ENCODE measurements around the gene PHLDB3. TPM values are rescaled to one million over a fixed set of nuclear protein-coding genes. Genes with fewer than 3 reads are reported as not detected.

PHLDB3 gene
- total RNA-seq, 1 experiment from 2014 or later, result 33.1 TPM

- Mint-ChIP-seq H3K36me3 (ENCODE audit: insufficient read depth, unreplicated experiment) (peaks cover 28% of the 10 kb centered on the region), H3K27ac (ENCODE audit: unreplicated experiment) (no peak overlapping the region), H3K9me3 (ENCODE audit: unreplicated experiment) (no peaks in the 10 kb centered on the region), H3K4me1 (ENCODE audit: low read depth, unreplicated experiment) (no peaks in the 10 kb centered on the region), H3K27me3 (ENCODE audit: insufficient read depth, unreplicated experiment) (no peaks in the 10 kb centered on the region), H3K4me3 (ENCODE audit: unreplicated experiment) (no peak overlapping the region)
- Histone ChIP-seq H3K9me3 (no peaks in the 10 kb centered on the region), H3K27me3 (replicated peaks; ENCODE audit: control insufficient read depth, insufficient read depth, low read length) (no peaks in the 10 kb centered on the region), H3K4me1 (no peaks in the 10 kb centered on the region), H3K4me3 (ENCODE audit: low read depth, low read length) (no peak overlapping the region), H3K36me3 (ENCODE audit: control insufficient read depth, insufficient read depth, low read length) (peaks cover 2% of the 10 kb centered on the region; the same call in 1 of the 2 replicates)
- no peak for DNase-seq
- BruUV-seq (replicated peaks), result no TSS peak
- ChIA-PET CTCF (no interaction called here), POLR2A (no interaction called here)
- intact Hi-C loops (cut with micrococcal nuclease; ENCODE audit: unreplicated experiment), result no loop called here
- no peak for TF ChIP-seq CTCF (IDR thresholded peaks at IDR 0.05; ENCODE audit: insufficient read depth in 1 of 2, low read depth in 1 of 2, low read length in 1 of 2, severe bottlenecking in 1 of 2, unreplicated experiment in 1 of 2)
Measured at GRCh38 chr19:43546581-43546980, 42.0 kb upstream of the PHLDB3 start.

- peaks cover 2% of the 10 kb centered on the region; the same call in 1 of the 2 replicates for H3K36me3 ChIP-seq (ENCODE audit: control insufficient read depth, insufficient read depth, low read length)
- DNase-seq, result no peak
- H3K4me3 Mint-ChIP-seq (ENCODE audit: unreplicated experiment), result no peak overlapping the region
- H3K4me1 Mint-ChIP-seq (ENCODE audit: low read depth, unreplicated experiment), result no peaks in the 10 kb centered on the region
- H3K9me3 Mint-ChIP-seq (ENCODE audit: unreplicated experiment), result no peaks in the 10 kb centered on the region
- no peak overlapping the region for H3K27ac Mint-ChIP-seq (ENCODE audit: unreplicated experiment)
- H3K9me3 ChIP-seq, result no peaks in the 10 kb centered on the region
- intact Hi-C loops (cut with micrococcal nuclease; ENCODE audit: unreplicated experiment), result no loop called here
- H3K4me1 ChIP-seq, result no peaks in the 10 kb centered on the region
- no peaks in the 10 kb centered on the region for H3K27me3 ChIP-seq (replicated peaks; ENCODE audit: control insufficient read depth, insufficient read depth, low read length)
- BruUV-seq (replicated peaks), result no TSS peak
- POLR2A ChIA-PET, result no interaction called here
- CTCF ChIA-PET, result no interaction called here
- TF ChIP-seq CTCF (IDR thresholded peaks at IDR 0.05; ENCODE audit: insufficient read depth in 1 of 2, low read depth in 1 of 2, low read length in 1 of 2, severe bottlenecking in 1 of 2, unreplicated experiment in 1 of 2), result no peak
- no peak overlapping the region for H3K4me3 ChIP-seq (ENCODE audit: low read depth, low read length)
- no peaks in the 10 kb centered on the region for H3K27me3 Mint-ChIP-seq (ENCODE audit: insufficient read depth, unreplicated experiment)
- peaks cover 28% of the 10 kb centered on the region for H3K36me3 Mint-ChIP-seq (ENCODE audit: insufficient read depth, unreplicated experiment)
Measured at GRCh38 chr19:43545981-43546380, 41.4 kb upstream of the PHLDB3 start.

- no peaks in the 10 kb centered on the region for H3K4me1 ChIP-seq
- no peaks in the 10 kb centered on the region for H3K9me3 ChIP-seq
- CTCF ChIA-PET, result no interaction called here
- Mint-ChIP-seq H3K4me3 (ENCODE audit: unreplicated experiment) (no peak overlapping the region), H3K27me3 (ENCODE audit: insufficient read depth, unreplicated experiment) (no peaks in the 10 kb centered on the region), H3K27ac (ENCODE audit: unreplicated experiment) (no peak overlapping the region), H3K4me1 (ENCODE audit: low read depth, unreplicated experiment) (no peaks in the 10 kb centered on the region), H3K9me3 (ENCODE audit: unreplicated experiment) (no peaks in the 10 kb centered on the region), H3K36me3 (ENCODE audit: insufficient read depth, unreplicated experiment) (peaks cover 23% of the 10 kb centered on the region)
- H3K27me3 ChIP-seq (replicated peaks; ENCODE audit: control insufficient read depth, insufficient read depth, low read length), result no peaks in the 10 kb centered on the region
- DNase-seq, result no peak
- no peak overlapping the region for H3K4me3 ChIP-seq (ENCODE audit: low read depth, low read length)
- intact Hi-C loops (cut with micrococcal nuclease; ENCODE audit: unreplicated experiment), result no loop called here
- peaks cover 2% of the 10 kb centered on the region; the same call in 1 of the 2 replicates for H3K36me3 ChIP-seq (ENCODE audit: control insufficient read depth, insufficient read depth, low read length)
- TF ChIP-seq CTCF (IDR thresholded peaks at IDR 0.05; ENCODE audit: insufficient read depth in 1 of 2, low read depth in 1 of 2, low read length in 1 of 2, severe bottlenecking in 1 of 2, unreplicated experiment in 1 of 2), result no peak
- POLR2A ChIA-PET, result no interaction called here
- no TSS peak for BruUV-seq (replicated peaks)
Measured at GRCh38 chr19:43545276-43545675, 40.7 kb upstream of the PHLDB3 start.

Data from Caco-2 (cell line).